HCT116 (cell line): ENCODE measurements around the gene CACNA2D2. TPM values are rescaled to one million over a fixed set of nuclear protein-coding genes. Genes with fewer than 3 reads are reported as not detected.

Experiments used
- ATAC-seq: fragments of 200-7000 bp; cut with Tn5 transposase; 2 replicates; pipeline ENCODE4 v1.9.1; 2020; ENCODE audit warnings: mild to moderate bottlenecking, moderate library complexity
- BruUV-seq: library from RNA; stranded (reverse); fragments of 400-500 nt; replicated peaks from 2 replicates; lab custom pipeline; 2021; lab: Mats Ljungman, UMichigan
- CTCF ChIA-PET: fragments of 300-600 bp; sonication (Branson Sonifier 250); formaldehyde crosslinking; loops from one replicate; lab custom pipeline; 2021; ENCODE audit warnings: antibody characterized with exemption; lab: Charles Lee
- POLR2A ChIA-PET: fragments of 300-600, 350-600 bp; sonication (Branson Sonifier 250); formaldehyde crosslinking; loops from one replicate; lab custom pipeline; 2021; ENCODE audit warnings: antibody characterized with exemption; lab: Charles Lee
- RAD21 ChIA-PET, 2 experiments: fragments of 300-600 bp; sonication (Branson Sonifier 250); formaldehyde crosslinking; loops; one replicate each; lab custom pipeline; 2023; ENCODE audit warnings: low total read pairs in 2 of 2; ENCODE audit not compliant: uncharacterized antibody in 2 of 2, unreplicated experiment in 2 of 2, low non-redundant PET in 1 of 2; lab: Charles Lee
- DNase-seq: peaks from one replicate; pipeline ENCODE4 v3.0.0-alpha.2; 2010; ENCODE audit warnings: low read depth, low spot score
- H2AFZ ChIP-seq: fragments of 200-600 bp; shearing (Covaris generic), sonication (generic); 2 replicates; pipeline ENCODE4 v1.6.1; 2017; ENCODE audit warnings: low read depth, mixed run types, mixed read lengths, antibody characterized with exemption, low read length; ENCODE audit not compliant: poor library complexity, severe bottlenecking
- H3K27ac ChIP-seq: 2 replicates; pipeline ENCODE4 v1.5.1; 2012; ENCODE audit warnings: low read depth, low read length
- H3K27me3 ChIP-seq: fragments of 200-600 bp; sonication (generic); 2 replicates; pipeline ENCODE4 v1.6.1; 2016; ENCODE audit warnings: mixed run types, low read length, mixed read lengths; ENCODE audit not compliant: insufficient read depth
- H3K36me3 ChIP-seq, 2 experiments: fragments of 200-500 bp in 1 of 2; fragments of 200-600 bp in 1 of 2; sonication (Bioruptor generic) in 1 of 2; sonication (generic) in 1 of 2; 2 replicates each; pipeline versions ENCODE4 v1.5.1 to v1.6.1; 2014 to 2016; ENCODE audit warnings: low read length in 2 of 2, inconsistent platforms in 1 of 2, mixed read lengths in 1 of 2, mixed run types in 1 of 2; ENCODE audit not compliant: insufficient read depth in 2 of 2, control insufficient read depth in 1 of 2
- H3K4me1 ChIP-seq, 2 experiments: fragments of 200-600 bp in 1 of 2; sonication (generic) in 1 of 2; 2 replicates each; pipeline versions ENCODE4 v1.5.1 to v1.6.1; 2012 to 2017; ENCODE audit warnings: low read length in 2 of 2, inconsistent platforms in 1 of 2, mild to moderate bottlenecking in 1 of 2, mixed read lengths in 1 of 2, mixed run types in 1 of 2, moderate library complexity in 1 of 2; ENCODE audit not compliant: insufficient read depth in 2 of 2, control insufficient read depth in 1 of 2
- H3K4me2 ChIP-seq: fragments of 200-600 bp; sonication (generic); 2 replicates; pipeline ENCODE4 v1.6.1; 2017; ENCODE audit warnings: mixed run types, low read length, mixed read lengths
- H3K4me3 ChIP-seq, 2 experiments: fragments of 200-600 bp in 1 of 2; sonication (generic) in 1 of 2; replicated peaks in 1 of 2; 2 replicates each; pipeline ENCODE4 v1.5.1; 2011 to 2016; ENCODE audit warnings: low read length in 2 of 2, control low read depth in 1 of 2, low read depth in 1 of 2, mild to moderate bottlenecking in 1 of 2, mixed read lengths in 1 of 2, mixed run types in 1 of 2
- H3K79me2 ChIP-seq: fragments of 200-600 bp; sonication (generic); 2 replicates; pipeline ENCODE4 v1.6.1; 2017; ENCODE audit warnings: mild to moderate bottlenecking, mixed run types, low read length, moderate library complexity, mixed read lengths; ENCODE audit not compliant: insufficient read depth
- H3K9ac ChIP-seq: fragments of 200-600 bp; sonication (generic); 2 replicates; pipeline ENCODE4 v1.6.1; 2016; ENCODE audit warnings: low read length, mixed read lengths
- H3K9me2 ChIP-seq: fragments of 200-600 bp; sonication (generic), shearing (Covaris generic); 2 replicates; pipeline ENCODE4 v1.6.1; 2017; ENCODE audit warnings: mixed run types, mild to moderate bottlenecking, moderate library complexity; ENCODE audit not compliant: insufficient read depth
- H3K9me3 ChIP-seq, 2 experiments: fragments of 200-500 bp in 1 of 2; fragments of 200-600 bp in 1 of 2; sonication (Bioruptor generic) in 1 of 2; sonication (generic) in 1 of 2; 2 replicates each; pipeline ENCODE4 v1.6.1; 2014 to 2017; ENCODE audit warnings: low read length in 2 of 2, mixed read lengths in 2 of 2, inconsistent platforms in 1 of 2, low read depth in 1 of 2, mild to moderate bottlenecking in 1 of 2, mixed run types in 1 of 2, moderate library complexity in 1 of 2; ENCODE audit not compliant: control insufficient read depth in 1 of 2, insufficient read depth in 1 of 2
- H4K20me1 ChIP-seq: fragments of 200-600 bp; sonication (generic), shearing (Covaris generic); 2 replicates; pipeline ENCODE4 v1.6.1; 2017; ENCODE audit warnings: mixed run types, mild to moderate bottlenecking, moderate library complexity; ENCODE audit not compliant: insufficient read depth
- ATF3 ChIP-seq: IDR thresholded peaks from 2 replicates; pipeline ENCODE4 v1.6.1; 2012
- CBX3 ChIP-seq: IDR thresholded peaks from 2 replicates; pipeline ENCODE4 v1.6.1; 2012; ENCODE audit warnings: low read depth
- CEBPB ChIP-seq: IDR thresholded peaks from 2 replicates; pipeline ENCODE4 v1.6.1; 2012; ENCODE audit warnings: low read depth
- EGR1 ChIP-seq: IDR thresholded peaks from 2 replicates; pipeline ENCODE4 v1.6.1; 2012; ENCODE audit warnings: low read depth
- EZH2 ChIP-seq: fragments of 200-600 bp; sonication (generic); IDR thresholded peaks from 2 replicates; pipeline ENCODE4 v1.6.1; 2017; ENCODE audit warnings: antibody characterized with exemption, mixed run types
- EZH2phosphoT487 ChIP-seq: fragments of 200-600 bp; IDR thresholded peaks from 2 replicates; pipeline ENCODE4 v1.6.1; 2018; ENCODE audit warnings: antibody characterized with exemption, borderline replicate concordance
- JUND ChIP-seq: IDR thresholded peaks from 2 replicates; pipeline ENCODE4 v1.6.1; 2012
- MAX ChIP-seq: IDR thresholded peaks from 2 replicates; pipeline ENCODE4 v1.6.1; 2012
- POLR2A ChIP-seq: IDR thresholded peaks from 2 replicates; pipeline ENCODE4 v1.7.0; 2011; ENCODE audit warnings: borderline replicate concordance; ENCODE audit not compliant: insufficient read depth, insufficient read length; ENCODE audit errors: extremely low read depth
- POLR2AphosphoS5 ChIP-seq: IDR thresholded peaks from 2 replicates; pipeline ENCODE4 v1.6.1; 2011; ENCODE audit warnings: mild to moderate bottlenecking, low read depth, low read length, moderate library complexity
- RAD21 ChIP-seq: IDR thresholded peaks from 2 replicates; pipeline ENCODE4 v1.6.1; 2012; ENCODE audit warnings: low read depth, mild to moderate bottlenecking
- REST ChIP-seq: IDR thresholded peaks from 2 replicates; pipeline ENCODE4 v1.6.1; 2012; ENCODE audit warnings: low read depth
- SIN3A ChIP-seq: IDR thresholded peaks from 2 replicates; pipeline ENCODE4 v1.6.1; 2012; ENCODE audit warnings: low read depth
- SRF ChIP-seq: IDR thresholded peaks from 2 replicates; pipeline ENCODE4 v1.6.1; 2012; ENCODE audit warnings: low read depth
- TCF7L2 ChIP-seq: IDR thresholded peaks from 2 replicates; pipeline ENCODE4 v1.7.0; 2011; ENCODE audit warnings: borderline replicate concordance, inconsistent platforms; ENCODE audit not compliant: insufficient read depth, insufficient read length; ENCODE audit errors: extremely low read depth
- YY1 ChIP-seq: IDR thresholded peaks from 2 replicates; pipeline ENCODE4 v1.6.1; 2011; ENCODE audit warnings: low read length, low read depth, moderate library complexity, mild to moderate bottlenecking; ENCODE audit not compliant: insufficient replicate concordance; ENCODE audit errors: extremely low read depth
- ZBTB33 ChIP-seq: IDR thresholded peaks from 2 replicates; pipeline ENCODE4 v1.6.1; 2011; ENCODE audit warnings: mild to moderate bottlenecking, low read length, moderate library complexity; ENCODE audit not compliant: insufficient replicate concordance; ENCODE audit errors: extremely low read depth
- ZFX ChIP-seq: fragments of 450-650 bp; IDR thresholded peaks from 2 replicates; pipeline ENCODE4 v1.6.1; 2017
- ZNF274 ChIP-seq: fragments of 200-500 bp; sonication (Bioruptor generic); IDR thresholded peaks from 2 replicates; pipeline ENCODE4 v1.6.1; 2014; ENCODE audit warnings: mild to moderate bottlenecking, low read depth, low read length, inconsistent platforms
- intact Hi-C: fragments of 100-400 bp; cut with micrococcal nuclease; formaldehyde crosslinking; loops from 2 replicates; pipeline ENCODE4 v1.10.0; 2022
- total RNA-seq: library from RNA; stranded (reverse); gene quantifications from one replicate; pipeline ENCODE4 v1.2.1, GENCODE V29; 2021; ENCODE audit not compliant: unreplicated experiment

CACNA2D2 gene
- total RNA-seq, 1 experiment from 2014 or later: 10.2 TPM

GRCh38 chr3:50388720-50389413 is 114.6 kb downstream of the CACNA2D2 start:
- intact Hi-C loops: no loop called here
- Histone ChIP-seq H3K27ac (no peak overlapping the region), H2AFZ (no peak overlapping the region), H3K9ac (no peak overlapping the region), H3K4me3 (no peak overlapping the region), H3K36me3 (no peaks in the 10 kb centered on the region), H4K20me1 (no peaks in the 10 kb centered on the region), H3K4me1 (peaks cover 0 to 15% of the 10 kb centered on the region in 2 experiments; a peak in 2 of 4 replicates), H3K9me2 (no peaks in the 10 kb centered on the region), H3K9me3 (no peaks in the 10 kb centered on the region), H3K4me2 (no peak overlapping the region), H3K79me2 (no peaks in the 10 kb centered on the region), H3K27me3 (no peaks in the 10 kb centered on the region)
- ChIA-PET CTCF (no interaction called here), POLR2A (no interaction called here), RAD21 (no interaction called here)
- no peak for DNase-seq
- BruUV-seq: no TSS peak
- no peak for ATAC-seq
- TF ChIP-seq CBX3 (no peak), JUND (no peak), ATF3 (no peak), CEBPB (no peak), POLR2AphosphoS5 (no peak), SIN3A (no peak), EGR1 (no peak), ZBTB33 (no peak), RAD21 (no peak), EZH2phosphoT487 (no peak), ZNF274 (no peak), SRF (no peak), REST (no peak), POLR2A (no peak), TCF7L2 (no peak), YY1 (no peak), MAX (no peak), ZFX (no peak), EZH2 (no peak)
